ENCODE results near the gene CTNNBL1. TPM values are rescaled to one million over a fixed set of nuclear protein-coding genes. Genes with fewer than 3 reads are reported as not detected.
A peak's percentile ranks its signal among the peaks of the same experiment; 100 is the strongest.

The CTNNBL1 gene
- polyA plus RNA-seq, 4 donors: 36.2 to 66.5 (median 50.1) TPM

DNA sequence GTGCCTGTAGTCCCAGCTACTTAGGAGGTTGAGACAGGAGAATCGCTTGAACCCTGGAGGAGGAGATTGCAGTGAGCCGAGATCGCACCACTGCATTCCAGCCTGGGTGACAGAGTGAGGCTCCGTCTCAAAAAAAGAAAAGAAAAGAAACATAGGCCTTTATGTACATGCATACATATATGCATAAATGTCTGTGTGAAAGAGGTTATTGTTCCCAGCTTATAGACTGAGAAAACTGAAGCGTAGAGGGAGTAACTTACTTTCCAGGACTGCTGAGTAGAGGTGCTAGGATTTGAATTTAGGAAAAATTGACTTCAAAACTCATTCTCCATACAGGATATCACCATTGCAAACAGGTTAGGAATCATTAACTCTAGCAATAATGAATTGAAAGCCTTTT lies 32.0 kb downstream of the CTNNBL1 start:
- Histone ChIP-seq H3K4me3 (ENCODE audit: low read depth in 1 of 3, low read length in 3 of 3) (no peak overlapping the region), H3K27ac (ENCODE audit: low read depth in 1 of 3, low read length in 2 of 3) (no peak overlapping the region), H3K4me1 (ENCODE audit: control insufficient read depth in 3 of 3, insufficient read depth in 2 of 3, low read depth in 1 of 3, low read length in 2 of 3) (no peaks in the 10 kb centered on the region), H3K9me3 (ENCODE audit: control insufficient read depth in 2 of 2, insufficient read depth in 1 of 2, low read depth in 1 of 2, low read length in 1 of 2) (peaks cover 0 to 1% of the 10 kb centered on the region in 2 donors), H3K36me3 (ENCODE audit: control insufficient read depth in 3 of 3, insufficient read depth in 2 of 3, low read depth in 1 of 3, low read length in 3 of 3) (peaks cover 0 to 5% (median 0%) of the 10 kb centered on the region in 3 donors), H3K27me3 (ENCODE audit: control insufficient read depth in 3 of 3, insufficient read depth in 3 of 3, low read length in 3 of 3) (no peaks in the 10 kb centered on the region)
- FAIRE-seq (no peak), DNase-seq (no peak)
- WGBS, 3 donors: 93 to 98% (median 97%) methylated on average over 5 of the region's 5 CpGs

DNA sequence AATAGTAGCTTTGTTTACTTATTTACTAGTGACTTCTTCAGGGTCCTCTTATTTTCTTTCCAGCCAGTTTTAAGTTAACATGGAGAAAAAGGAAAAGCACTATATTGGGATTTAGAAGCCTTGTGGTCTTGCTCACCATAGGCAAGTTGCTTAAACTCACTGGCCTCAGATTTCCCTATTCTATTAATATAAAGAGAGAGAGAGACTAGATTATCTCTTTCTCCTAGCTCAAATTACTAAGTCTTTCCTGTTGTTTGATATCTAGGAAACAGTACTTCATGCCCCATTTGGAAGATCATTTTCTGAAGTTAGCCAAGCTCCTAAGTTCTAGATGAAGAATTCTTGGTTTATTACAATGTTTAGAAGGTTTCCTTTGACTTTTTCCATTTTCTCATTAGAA lies 32.5 kb downstream of the CTNNBL1 start:
- Histone ChIP-seq H3K27me3 (ENCODE audit: control insufficient read depth in 3 of 3, insufficient read depth in 3 of 3, low read length in 3 of 3) (no peaks in the 10 kb centered on the region), H3K4me3 (ENCODE audit: low read depth in 1 of 3, low read length in 3 of 3) (no peak overlapping the region), H3K27ac (ENCODE audit: low read depth in 1 of 3, low read length in 2 of 3) (no peak overlapping the region), H3K9me3 (ENCODE audit: control insufficient read depth in 2 of 2, insufficient read depth in 1 of 2, low read depth in 1 of 2, low read length in 1 of 2) (no peaks in the 10 kb centered on the region), H3K36me3 (ENCODE audit: control insufficient read depth in 3 of 3, insufficient read depth in 2 of 3, low read depth in 1 of 3, low read length in 3 of 3) (peaks cover 0 to 5% (median 0%) of the 10 kb centered on the region in 3 donors), H3K4me1 (ENCODE audit: control insufficient read depth in 3 of 3, insufficient read depth in 2 of 3, low read depth in 1 of 3, low read length in 2 of 3) (no peaks in the 10 kb centered on the region)
- no peak for FAIRE-seq
- DNase-seq: no peak

DNA sequence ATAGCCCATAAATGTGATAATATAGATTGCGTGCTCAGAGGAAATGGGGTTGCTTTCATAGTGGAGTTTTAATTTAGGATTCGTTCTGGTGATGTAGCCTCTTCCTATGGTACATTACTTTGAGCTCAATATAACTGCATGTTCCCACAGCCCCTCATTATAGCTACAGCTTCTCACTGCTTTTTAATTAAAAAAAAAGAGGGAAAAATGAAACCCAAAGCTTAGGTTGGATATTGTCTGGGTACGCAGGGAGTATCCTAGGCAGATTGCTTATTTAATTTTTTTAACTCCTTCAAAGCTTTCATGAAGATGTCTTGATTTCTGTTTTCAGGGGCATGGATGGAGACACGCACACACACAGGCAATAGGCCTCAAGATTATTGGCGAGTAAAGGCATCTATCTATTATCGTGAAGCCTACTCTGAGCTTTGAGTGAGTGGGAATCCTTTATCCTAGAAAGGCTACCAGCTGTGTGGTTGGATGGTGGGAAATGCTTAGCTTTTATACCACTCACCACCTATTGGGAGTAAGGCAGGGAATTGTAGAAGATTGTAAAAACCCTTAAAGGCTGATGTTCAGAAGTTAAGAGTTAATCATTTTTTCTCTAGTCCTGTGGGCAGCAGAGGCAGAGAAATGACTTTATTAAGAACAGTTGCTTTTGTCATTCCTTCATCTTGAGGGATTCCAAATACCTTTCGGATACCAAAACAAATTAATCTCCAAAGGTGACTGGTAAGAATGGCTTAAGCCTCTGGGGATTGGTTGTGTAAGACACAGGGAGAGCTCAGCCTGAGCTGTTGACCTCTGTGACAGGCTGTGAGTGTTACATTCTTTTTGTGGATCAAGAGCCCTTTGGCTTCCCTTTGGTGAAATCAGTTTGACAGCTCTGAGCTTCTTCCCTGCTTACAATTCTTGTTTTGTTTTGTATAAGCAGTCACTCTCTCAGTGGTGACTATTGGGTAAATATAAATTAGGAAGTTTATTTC lies 33.4 kb downstream of the CTNNBL1 start:
- no peak overlapping the region for H3K27ac ChIP-seq (ENCODE audit: low read depth in 1 of 3, low read length in 2 of 3)
- no peaks in the 10 kb centered on the region for H3K4me1 ChIP-seq (ENCODE audit: control insufficient read depth in 3 of 3, insufficient read depth in 2 of 3, low read depth in 1 of 3, low read length in 2 of 3)
- H3K4me3 ChIP-seq (ENCODE audit: low read depth in 1 of 3, low read length in 3 of 3): no peak overlapping the region
- 89 to 95% (median 92%) methylated on average over 7 of the region's 7 CpGs for whole genome bisulfite sequencing, 3 donors
- H3K27me3 ChIP-seq (ENCODE audit: control insufficient read depth in 3 of 3, insufficient read depth in 3 of 3, low read length in 3 of 3): no peaks in the 10 kb centered on the region
- no peak for FAIRE-seq
- DNase-seq: no peak
- H3K36me3 ChIP-seq (ENCODE audit: control insufficient read depth in 3 of 3, insufficient read depth in 2 of 3, low read depth in 1 of 3, low read length in 3 of 3): peaks cover 0 to 5% (median 0%) of the 10 kb centered on the region in 3 donors
- no peaks in the 10 kb centered on the region for H3K9me3 ChIP-seq (ENCODE audit: control insufficient read depth in 2 of 2, insufficient read depth in 1 of 2, low read depth in 1 of 2, low read length in 1 of 2)

DNA sequence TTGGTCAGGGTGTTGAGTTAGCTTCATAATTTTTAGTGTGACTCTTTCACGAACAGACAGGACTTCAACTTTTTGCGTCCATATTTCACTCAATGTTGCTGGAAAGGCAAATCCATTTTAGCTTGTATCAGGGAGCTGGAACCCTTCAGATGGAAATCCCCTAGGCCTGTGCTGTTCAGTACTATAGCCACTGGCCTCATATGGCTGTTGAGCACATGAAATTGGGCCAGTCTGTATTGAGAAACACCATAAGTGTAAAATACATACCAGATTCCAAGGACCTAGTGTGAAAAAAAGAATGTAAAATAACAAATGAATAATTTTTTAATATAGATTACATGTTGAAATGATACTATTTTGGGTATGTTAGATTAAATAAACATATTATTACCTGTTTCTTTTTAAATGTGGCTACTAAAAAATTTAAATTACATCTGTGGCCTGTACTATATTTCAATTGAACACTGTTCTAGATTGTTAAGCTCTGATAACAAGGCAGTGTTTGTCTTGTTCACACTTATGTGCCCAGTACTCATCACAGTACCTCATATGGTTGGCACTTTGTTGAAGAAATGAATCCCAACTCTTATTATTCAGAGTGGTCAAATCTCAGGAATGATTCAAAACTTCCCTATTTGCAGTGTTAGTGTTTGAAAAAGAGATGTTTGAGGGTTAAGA lies 34.3 kb downstream of the CTNNBL1 start:
- H3K27ac ChIP-seq (ENCODE audit: low read depth in 1 of 3, low read length in 2 of 3): no peak overlapping the region
- no peak overlapping the region for H3K4me3 ChIP-seq (ENCODE audit: low read depth in 1 of 3, low read length in 3 of 3)
- H3K36me3 ChIP-seq (ENCODE audit: control insufficient read depth in 3 of 3, insufficient read depth in 2 of 3, low read depth in 1 of 3, low read length in 3 of 3): peaks cover 0 to 10% (median 2%) of the 10 kb centered on the region in 3 donors
- WGBS, 3 donors: 75 to 88% (median 83%) methylated on average over 2 of the region's 2 CpGs
- no peaks in the 10 kb centered on the region for H3K4me1 ChIP-seq (ENCODE audit: control insufficient read depth in 3 of 3, insufficient read depth in 2 of 3, low read depth in 1 of 3, low read length in 2 of 3)
- H3K27me3 ChIP-seq (ENCODE audit: control insufficient read depth in 3 of 3, insufficient read depth in 3 of 3, low read length in 3 of 3): no peaks in the 10 kb centered on the region
- no peak for FAIRE-seq
- DNase-seq: no peak
- no peaks in the 10 kb centered on the region for H3K9me3 ChIP-seq (ENCODE audit: control insufficient read depth in 2 of 2, insufficient read depth in 1 of 2, low read depth in 1 of 2, low read length in 1 of 2)

DNA sequence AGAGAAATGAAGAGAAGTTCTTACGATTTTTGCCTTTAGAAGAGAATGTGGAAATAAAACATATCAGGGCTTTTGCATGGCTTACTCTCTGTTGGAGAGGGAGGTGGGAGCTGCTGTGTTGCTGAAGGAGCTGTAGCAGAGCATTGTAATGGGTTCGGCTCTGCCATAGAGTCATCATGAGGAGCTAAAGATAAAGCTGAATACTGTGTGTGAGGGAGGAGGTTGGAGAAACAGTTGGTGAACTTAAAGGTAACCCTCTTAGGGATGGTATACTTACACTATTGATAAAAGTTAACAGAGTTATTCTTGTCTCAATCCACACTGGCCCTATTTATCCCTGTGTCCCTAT lies 34.8 kb downstream of the CTNNBL1 start:
- FAIRE-seq: no peak
- no peak for DNase-seq
- H3K27ac ChIP-seq (ENCODE audit: low read depth in 1 of 3, low read length in 2 of 3): no peak overlapping the region

DNA sequence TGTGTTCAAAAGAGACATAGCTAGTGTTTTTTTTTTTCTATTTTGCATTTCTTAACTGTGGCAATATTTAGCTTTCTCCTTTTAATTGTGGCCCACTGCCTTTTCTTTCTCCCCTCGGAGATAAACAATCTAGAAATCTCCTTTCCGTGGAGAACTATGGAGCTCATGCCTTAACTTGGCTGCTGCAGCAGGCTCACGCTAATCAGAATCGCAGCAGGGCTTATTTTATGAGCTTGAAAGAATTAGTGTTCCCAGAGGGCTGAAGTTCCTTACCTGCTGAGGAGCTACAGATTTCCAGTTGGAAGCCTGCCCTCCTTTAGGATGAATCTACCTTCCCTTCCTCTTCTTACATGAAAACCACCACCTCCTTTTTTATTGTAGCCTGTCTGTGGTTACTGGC lies 35.6 kb downstream of the CTNNBL1 start:
- Histone ChIP-seq H3K4me3 (ENCODE audit: low read depth in 1 of 3, low read length in 3 of 3) (no peak overlapping the region), H3K36me3 (ENCODE audit: control insufficient read depth in 3 of 3, insufficient read depth in 2 of 3, low read depth in 1 of 3, low read length in 3 of 3) (peaks cover 0 to 10% (median 3%) of the 10 kb centered on the region in 3 donors), H3K4me1 (ENCODE audit: control insufficient read depth in 3 of 3, insufficient read depth in 2 of 3, low read depth in 1 of 3, low read length in 2 of 3) (peaks cover 0 to 3% (median 0%) of the 10 kb centered on the region in 3 donors), H3K9me3 (ENCODE audit: control insufficient read depth in 2 of 2, insufficient read depth in 1 of 2, low read depth in 1 of 2, low read length in 1 of 2) (no peaks in the 10 kb centered on the region), H3K27me3 (ENCODE audit: control insufficient read depth in 3 of 3, insufficient read depth in 3 of 3, low read length in 3 of 3) (no peaks in the 10 kb centered on the region), H3K27ac (ENCODE audit: low read depth in 1 of 3, low read length in 2 of 3) (no peak overlapping the region)
- no peak for FAIRE-seq
- no peak for DNase-seq
- 68 to 82% (median 77%) methylated on average over 4 of the region's 4 CpGs for WGBS, 3 donors

More for the DNA sequence above, 34.8 kb downstream of the CTNNBL1 start:
- Histone ChIP-seq H3K27me3 (ENCODE audit: control insufficient read depth in 3 of 3, insufficient read depth in 3 of 3, low read length in 3 of 3) (no peaks in the 10 kb centered on the region), H3K4me1 (ENCODE audit: control insufficient read depth in 3 of 3, insufficient read depth in 2 of 3, low read depth in 1 of 3, low read length in 2 of 3) (peaks cover 0 to 2% (median 0%) of the 10 kb centered on the region in 3 donors), H3K9me3 (ENCODE audit: control insufficient read depth in 2 of 2, insufficient read depth in 1 of 2, low read depth in 1 of 2, low read length in 1 of 2) (no peaks in the 10 kb centered on the region), H3K36me3 (ENCODE audit: control insufficient read depth in 3 of 3, insufficient read depth in 2 of 3, low read depth in 1 of 3, low read length in 3 of 3) (peaks cover 0 to 10% (median 3%) of the 10 kb centered on the region in 3 donors), H3K4me3 (ENCODE audit: low read depth in 1 of 3, low read length in 3 of 3) (no peak overlapping the region)
- WGBS, 3 donors: 79 to 90% (median 86%) methylated on average over 2 of the region's 2 CpGs

DNA sequence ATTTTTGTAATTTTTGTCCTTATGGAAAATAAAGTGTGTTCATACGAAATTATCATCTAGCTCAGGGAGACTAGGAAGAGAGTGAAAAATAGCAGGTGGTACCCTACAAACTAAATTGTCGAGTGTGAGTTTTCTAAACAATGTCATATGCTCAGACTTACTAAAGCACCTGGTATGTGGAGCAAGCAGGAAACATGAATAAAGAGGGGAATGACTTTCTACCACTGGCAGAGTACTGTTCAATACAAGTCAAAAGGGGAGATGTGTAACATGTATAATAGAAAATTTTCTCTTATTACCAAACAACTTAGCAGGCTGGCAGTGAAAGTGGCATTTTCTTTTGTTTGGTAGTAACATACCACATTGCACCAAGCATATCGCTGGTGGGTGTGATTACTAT lies 36.1 kb downstream of the CTNNBL1 start:
- Histone ChIP-seq H3K36me3 (ENCODE audit: control insufficient read depth in 3 of 3, insufficient read depth in 2 of 3, low read depth in 1 of 3, low read length in 3 of 3) (peaks cover 0 to 10% (median 3%) of the 10 kb centered on the region in 3 donors), H3K27me3 (ENCODE audit: control insufficient read depth in 3 of 3, insufficient read depth in 3 of 3, low read length in 3 of 3) (no peaks in the 10 kb centered on the region), H3K4me3 (ENCODE audit: low read depth in 1 of 3, low read length in 3 of 3) (no peak overlapping the region), H3K27ac (ENCODE audit: low read depth in 1 of 3, low read length in 2 of 3) (no peak overlapping the region), H3K4me1 (ENCODE audit: control insufficient read depth in 3 of 3, insufficient read depth in 2 of 3, low read depth in 1 of 3, low read length in 2 of 3) (peaks cover 0 to 3% (median 0%) of the 10 kb centered on the region in 3 donors), H3K9me3 (ENCODE audit: control insufficient read depth in 2 of 2, insufficient read depth in 1 of 2, low read depth in 1 of 2, low read length in 1 of 2) (no peaks in the 10 kb centered on the region)
- FAIRE-seq (no peak), DNase-seq (no peak)
- 82 to 93% (median 89%) methylated on average over 3 of the region's 3 CpGs for WGBS, 3 donors

DNA sequence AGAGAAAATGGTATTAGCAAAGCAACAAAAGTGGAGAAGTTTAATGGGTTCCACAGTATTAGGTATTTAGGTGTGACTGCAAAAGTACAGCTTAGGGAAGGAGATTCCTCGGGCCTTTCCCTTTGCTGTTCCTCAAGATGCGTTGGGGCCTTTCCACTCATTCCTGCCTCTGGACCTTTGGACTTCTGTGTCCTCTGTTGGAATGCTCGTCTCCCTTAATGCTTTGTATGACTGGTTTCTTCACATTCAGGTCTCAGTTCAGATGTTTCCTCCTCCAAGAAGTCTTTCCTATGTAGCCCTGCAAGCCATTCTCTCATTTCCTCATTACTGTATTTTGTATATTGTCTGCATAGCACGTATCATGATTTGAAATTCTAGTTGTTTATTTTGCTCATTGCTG lies 39.6 kb downstream of the CTNNBL1 start:
- H3K27me3 ChIP-seq (ENCODE audit: control insufficient read depth in 3 of 3, insufficient read depth in 3 of 3, low read length in 3 of 3): no peaks in the 10 kb centered on the region
- H3K4me3 ChIP-seq (ENCODE audit: low read depth in 1 of 3, low read length in 3 of 3): no peak overlapping the region
- peaks cover 0 to 3% (median 0%) of the 10 kb centered on the region in 3 donors for H3K4me1 ChIP-seq (ENCODE audit: control insufficient read depth in 3 of 3, insufficient read depth in 2 of 3, low read depth in 1 of 3, low read length in 2 of 3)
- no peak overlapping the region for H3K27ac ChIP-seq (ENCODE audit: low read depth in 1 of 3, low read length in 2 of 3)
- FAIRE-seq: no peak
- peaks cover 0 to 2% of the 10 kb centered on the region in 2 donors for H3K9me3 ChIP-seq (ENCODE audit: control insufficient read depth in 2 of 2, insufficient read depth in 1 of 2, low read depth in 1 of 2, low read length in 1 of 2)
- 64 to 77% (median 69%) methylated on average over 4 of the region's 4 CpGs for WGBS, 3 donors
- peak in 1 of 2 donors; percentile 39 for DNase-seq
- H3K36me3 ChIP-seq (ENCODE audit: control insufficient read depth in 3 of 3, insufficient read depth in 2 of 3, low read depth in 1 of 3, low read length in 3 of 3): peaks cover 5 to 16% (median 10%) of the 10 kb centered on the region in 3 donors

Measured in small intestine (tissue), 7 donors.